ENCODE measurements around the gene MTM1. TPM values are rescaled to one million over a fixed set of nuclear protein-coding genes. Genes with fewer than 3 reads are reported as not detected.

The MTM1 gene
- total and polyA plus RNA-seq, 9 of the 15 experiments (the other 6 are each of a cell fraction or from before 2014, with no cell fraction given): 5.6 to 13.3 (median 9.5) TPM

DNA sequence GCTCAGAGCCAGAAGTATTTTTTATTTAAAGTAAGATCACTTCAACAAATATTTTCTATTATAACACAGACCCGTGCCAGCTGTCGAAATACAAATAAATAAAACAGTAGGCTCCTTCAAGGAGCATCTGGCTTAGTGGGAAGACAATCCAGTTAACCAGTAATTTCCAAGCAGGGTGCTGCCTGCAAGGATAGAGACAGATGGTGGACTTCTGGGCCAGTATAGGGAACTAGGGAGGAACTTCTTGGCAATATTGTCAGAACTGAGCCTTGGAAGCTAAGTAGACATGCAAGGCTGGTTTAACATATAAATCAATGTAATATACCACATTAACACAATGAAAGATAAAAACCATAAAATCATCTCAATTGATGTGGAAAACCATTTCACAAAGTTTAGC lies 107.8 kb downstream of the MTM1 start:
- no peak for TF ChIP-seq NFXL1 (CRISPR knock-in tag; IDR thresholded peaks at IDR 0.05)
- ChIA-PET POLR2A (no interaction called here), CTCF (ENCODE audit: low intra/inter-chr PET ratio) (no interaction called here)
- no peaks in the 10 kb centered on the region for H3K36me3 ChIP-seq (ENCODE audit: control insufficient read depth, insufficient read depth, low read length)
- ATAC-seq (no peak), FAIRE-seq (no peak), DNase-seq (ENCODE audit: extremely low read depth in 1 of 4, low spot score in 3 of 4) (no peak)
- H3K9me3 ChIP-seq (replicated peaks; ENCODE audit: control insufficient read depth, insufficient read depth, low read depth, low read length): no peaks in the 10 kb centered on the region
- intact Hi-C loops (cut with micrococcal nuclease) (no loop called here), in situ Hi-C loops (cut with MboI) (no loop called here)
- H3K9me1 ChIP-seq (ENCODE audit: control insufficient read depth, insufficient read depth, low read length): no peaks in the 10 kb centered on the region
- H3K79me2 ChIP-seq (ENCODE audit: control insufficient read depth, insufficient read depth, low read length): no peaks in the 10 kb centered on the region
- H3K27ac ChIP-seq (ENCODE audit: extremely low read depth, low read depth, low read length): no peak overlapping the region
- H3K4me3 ChIP-seq: no peak overlapping the region
- H3K4me1 ChIP-seq (replicated peaks in 1 of 2; ENCODE audit: control insufficient read depth in 2 of 2, insufficient read depth in 2 of 2, low read length in 2 of 2): no peaks in the 10 kb centered on the region
- no peak overlapping the region for H3K4me2 ChIP-seq (ENCODE audit: insufficient read depth, low read length)
- H2AFZ ChIP-seq (ENCODE audit: low read depth, low read length): no peak overlapping the region
- no TSS peak for BruUV-seq (replicated peaks)
- no peaks in the 10 kb centered on the region for H3K27me3 ChIP-seq (ENCODE audit: control insufficient read depth in 2 of 2, insufficient read depth in 2 of 2, low read length in 2 of 2)
- no peak overlapping the region for H3K9ac ChIP-seq (ENCODE audit: insufficient read depth in 1 of 2, low read depth in 2 of 2, low read length in 2 of 2)
- no peaks in the 10 kb centered on the region for H4K20me1 ChIP-seq (replicated peaks; ENCODE audit: control insufficient read depth, insufficient read depth, low read length)
- 0% methylated on average over 2 of the region's 2 CpGs for WGBS (ENCODE audit: insufficient coverage, low coverage, missing lambda C conversion rate)

DNA sequence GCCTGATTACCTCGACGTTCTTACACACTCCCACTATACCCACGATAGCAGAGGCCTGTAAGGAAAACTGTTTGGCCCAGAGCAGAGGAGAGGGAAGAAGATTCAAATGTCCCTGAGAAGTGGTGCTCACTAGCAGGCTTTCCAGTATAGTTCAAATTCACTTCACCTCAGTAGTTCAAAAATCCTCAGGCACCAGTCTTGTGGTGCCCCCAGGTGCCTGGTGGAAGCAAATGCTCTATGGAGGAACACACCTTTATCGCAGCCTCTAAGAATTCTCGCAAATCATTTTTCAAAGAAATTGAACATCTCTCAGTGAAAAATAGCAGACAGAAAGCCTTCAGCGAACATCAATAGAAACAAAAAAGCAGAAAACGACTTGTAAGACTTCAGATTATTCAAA lies 112.6 kb downstream of the MTM1 start:
- no TSS peak for BruUV-seq (replicated peaks)
- no peak overlapping the region for H3K27ac ChIP-seq (ENCODE audit: extremely low read depth, low read depth, low read length)
- FAIRE-seq (no peak), DNase-seq (ENCODE audit: extremely low read depth in 1 of 4, low spot score in 3 of 4) (peak in 2 of 4 experiments; percentile 29 to 33), ATAC-seq (peak; percentile 85)
- no peak overlapping the region for H3K4me3 ChIP-seq
- H3K27me3 ChIP-seq (ENCODE audit: control insufficient read depth in 2 of 2, insufficient read depth in 2 of 2, low read length in 2 of 2): no peaks in the 10 kb centered on the region
- in situ Hi-C loops (cut with MboI) (no loop called here), intact Hi-C loops (cut with micrococcal nuclease) (loop anchor here (10.0 kb wide), 2 partner anchors 236 to 726 kb away; no protein-coding TSS in a partner anchor)
- no peaks in the 10 kb centered on the region for H3K36me3 ChIP-seq (ENCODE audit: control insufficient read depth, insufficient read depth, low read length)
- POLR2A ChIA-PET: no interaction called here
- no peaks in the 10 kb centered on the region for H3K9me1 ChIP-seq (ENCODE audit: control insufficient read depth, insufficient read depth, low read length)
- H3K4me1 ChIP-seq (replicated peaks in 1 of 2; ENCODE audit: control insufficient read depth in 2 of 2, insufficient read depth in 2 of 2, low read length in 2 of 2): no peaks in the 10 kb centered on the region
- no peaks in the 10 kb centered on the region for H3K9me3 ChIP-seq (replicated peaks; ENCODE audit: control insufficient read depth, insufficient read depth, low read depth, low read length)
- H4K20me1 ChIP-seq (replicated peaks; ENCODE audit: control insufficient read depth, insufficient read depth, low read length): no peaks in the 10 kb centered on the region
- no peak overlapping the region for H3K4me2 ChIP-seq (ENCODE audit: insufficient read depth, low read length)
- H3K9ac ChIP-seq (ENCODE audit: insufficient read depth in 1 of 2, low read depth in 2 of 2, low read length in 2 of 2): no peak overlapping the region
- WGBS (ENCODE audit: insufficient coverage, low coverage, missing lambda C conversion rate): 5% methylated on average over 7 of the region's 7 CpGs
- H3K79me2 ChIP-seq (ENCODE audit: control insufficient read depth, insufficient read depth, low read length): no peaks in the 10 kb centered on the region
- no peak overlapping the region for H2AFZ ChIP-seq (ENCODE audit: low read depth, low read length)
- CTCF ChIA-PET (ENCODE audit: low intra/inter-chr PET ratio): interaction anchor here (0.7 kb wide), 1 partner anchor 35 kb away, joined by 3 read pairs; no protein-coding TSS in a partner anchor
- no peak for TF ChIP-seq SMC3 (conservative IDR thresholded peaks at IDR 0.05; ENCODE audit: insufficient read depth, low read depth, low read length)
- TF ChIP-seq STAG1 (CRISPR knock-in tag; IDR thresholded peaks at IDR 0.05; ENCODE audit: borderline replicate concordance): peak; percentile 31; the same call in 1 of the 2 replicates
- TF ChIP-seq CAMTA2 (CRISPR knock-in tag; conservative IDR thresholded peaks at IDR 0.05): no peak
- TF ChIP-seq CHD1 (IDR thresholded peaks at IDR 0.05; ENCODE audit: low read length): no peak
- TF ChIP-seq ZNF184 (CRISPR knock-in tag; IDR thresholded peaks at IDR 0.05): no peak
- TF ChIP-seq, protein P1, sequence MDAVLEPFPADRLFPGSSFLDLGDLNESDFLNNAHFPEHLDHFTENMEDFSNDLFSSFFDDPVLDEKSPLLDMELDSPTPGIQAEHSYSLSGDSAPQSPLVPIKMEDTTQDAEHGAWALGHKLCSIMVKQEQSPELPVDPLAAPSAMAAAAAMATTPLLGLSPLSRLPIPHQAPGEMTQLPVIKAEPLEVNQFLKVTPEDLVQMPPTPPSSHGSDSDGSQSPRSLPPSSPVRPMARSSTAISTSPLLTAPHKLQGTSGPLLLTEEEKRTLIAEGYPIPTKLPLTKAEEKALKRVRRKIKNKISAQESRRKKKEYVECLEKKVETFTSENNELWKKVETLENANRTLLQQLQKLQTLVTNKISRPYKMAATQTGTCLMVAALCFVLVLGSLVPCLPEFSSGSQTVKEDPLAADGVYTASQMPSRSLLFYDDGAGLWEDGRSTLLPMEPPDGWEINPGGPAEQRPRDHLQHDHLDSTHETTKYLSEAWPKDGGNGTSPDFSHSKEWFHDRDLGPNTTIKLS (IDR thresholded peaks at IDR 0.05; ENCODE audit: borderline replicate concordance, low read depth): no peak
- TF ChIP-seq ZNF24 (IDR thresholded peaks at IDR 0.05): peak; percentile 76; the same call in 1 of the 2 replicates
- TF ChIP-seq MED1 (CRISPR knock-in tag; IDR thresholded peaks at IDR 0.05; ENCODE audit: borderline replicate concordance): no peak
- no peak for TF ChIP-seq PRPF4 (IDR thresholded peaks at IDR 0.05; ENCODE audit: insufficient read depth, low read depth, low read length, poor library complexity, severe bottlenecking)
- TF ChIP-seq, protein P2, sequence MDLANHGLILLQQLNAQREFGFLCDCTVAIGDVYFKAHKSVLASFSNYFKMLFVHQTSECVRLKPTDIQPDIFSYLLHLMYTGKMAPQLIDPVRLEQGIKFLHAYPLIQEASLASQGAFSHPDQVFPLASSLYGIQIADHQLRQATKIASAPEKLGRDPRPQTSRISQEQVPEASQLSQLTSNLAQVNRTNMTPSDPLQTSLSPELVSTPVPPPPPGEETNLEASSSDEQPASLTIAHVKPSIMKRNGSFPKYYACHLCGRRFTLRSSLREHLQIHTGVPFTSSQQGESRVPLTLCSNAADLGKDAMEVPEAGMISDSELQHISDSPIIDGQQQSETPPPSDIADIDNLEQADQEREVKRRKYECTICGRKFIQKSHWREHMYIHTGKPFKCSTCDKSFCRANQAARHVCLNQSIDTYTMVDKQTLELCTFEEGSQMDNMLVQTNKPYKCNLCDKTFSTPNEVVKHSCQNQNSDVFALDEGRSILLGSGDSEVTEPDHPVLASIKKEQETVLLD (IDR thresholded peaks at IDR 0.05): no peak
- TF ChIP-seq, protein P3, sequence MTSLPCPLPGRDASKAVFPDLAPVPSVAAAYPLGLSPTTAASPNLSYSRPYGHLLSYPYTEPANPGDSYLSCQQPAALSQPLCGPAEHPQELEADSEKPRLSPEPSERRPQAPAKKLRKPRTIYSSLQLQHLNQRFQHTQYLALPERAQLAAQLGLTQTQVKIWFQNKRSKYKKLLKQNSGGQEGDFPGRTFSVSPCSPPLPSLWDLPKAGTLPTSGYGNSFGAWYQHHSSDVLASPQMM (CRISPR knock-in tag; IDR thresholded peaks at IDR 0.05): no peak
- no peak for TF ChIP-seq SMAD2 (IDR thresholded peaks at IDR 0.05; ENCODE audit: low read depth, low read length)
